GOT3 (cell line): Measurements from ENCODE around the gene PACRG.

Experiments
- DNase-seq: peaks from one replicate; lab custom pipeline; 2025; ENCODE audit warnings: mixed read lengths; lab: John Stamatoyannopoulos, UW

Gene PACRG

DNA sequence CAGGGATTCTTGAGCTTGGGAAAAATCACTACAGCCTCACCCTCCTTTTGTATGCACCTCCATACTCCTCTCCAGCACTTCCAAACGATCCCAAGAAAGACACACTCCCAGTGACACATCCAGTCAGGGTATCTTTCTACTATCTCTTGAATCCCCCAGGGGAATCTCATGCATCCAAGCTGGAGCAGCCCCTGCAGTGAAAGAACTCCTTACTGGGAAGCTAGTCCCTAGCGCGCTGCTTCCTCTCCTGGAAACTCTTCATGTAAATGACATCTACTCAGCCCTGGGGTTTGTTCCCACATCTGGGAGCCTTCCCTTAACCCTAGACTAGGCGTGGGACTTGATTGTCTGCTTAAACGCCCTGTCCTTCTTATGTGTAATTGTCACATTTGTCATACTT, 357.7 kb downstream of the PACRG start:
- no peak for DNase-seq

DNA sequence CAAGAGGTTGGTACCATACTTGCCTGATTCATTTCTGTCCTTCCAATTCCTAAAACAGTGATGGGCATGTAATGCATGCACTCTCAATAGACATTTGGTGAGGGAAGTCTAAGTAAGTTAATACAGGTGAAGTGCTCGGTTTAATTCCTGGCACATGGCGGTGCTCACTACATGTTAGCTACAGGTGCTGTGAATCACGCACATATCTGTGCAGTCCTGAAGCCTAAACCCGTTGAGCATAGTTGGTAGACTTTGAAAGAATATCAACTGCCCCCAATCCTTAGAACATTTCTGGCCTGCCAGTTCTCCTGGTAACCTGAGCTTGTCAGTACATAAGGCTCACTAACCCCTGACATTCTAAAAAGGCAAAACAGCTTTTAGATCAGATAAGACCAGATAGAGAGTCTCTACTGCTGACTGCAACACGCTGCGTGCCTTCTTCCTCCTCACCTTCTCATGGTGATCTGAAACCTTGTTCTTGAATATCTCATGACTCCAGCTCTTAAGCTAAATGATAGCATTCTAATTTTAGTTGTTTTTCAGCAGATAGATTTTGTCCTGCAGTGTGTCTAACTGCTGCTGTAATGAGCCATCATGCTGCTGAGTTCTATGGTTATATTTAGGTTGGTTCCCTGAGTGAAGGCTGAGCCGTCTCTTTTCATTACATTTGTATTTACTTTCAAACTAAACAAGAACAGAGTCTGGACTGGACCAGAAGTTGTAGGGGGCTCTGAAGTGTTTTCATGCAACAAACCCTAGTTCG, 358.3 kb downstream of the PACRG start:
- no peak for DNase-seq

DNA sequence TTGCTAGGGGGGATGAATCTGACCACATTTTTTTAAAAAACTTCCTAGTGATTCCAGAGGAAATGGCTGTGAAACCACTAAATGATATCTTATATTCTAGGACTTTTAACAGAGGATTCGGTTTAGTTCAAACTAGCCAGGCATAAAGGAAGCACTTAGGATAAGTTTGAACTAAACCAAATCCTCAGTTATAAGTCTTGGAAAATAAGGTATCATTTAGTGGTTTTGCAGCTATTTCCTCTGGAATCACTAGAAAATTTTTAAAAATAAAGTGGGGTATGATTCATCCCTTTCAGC, 358.8 kb downstream of the PACRG start:
- no peak for DNase-seq

DNA sequence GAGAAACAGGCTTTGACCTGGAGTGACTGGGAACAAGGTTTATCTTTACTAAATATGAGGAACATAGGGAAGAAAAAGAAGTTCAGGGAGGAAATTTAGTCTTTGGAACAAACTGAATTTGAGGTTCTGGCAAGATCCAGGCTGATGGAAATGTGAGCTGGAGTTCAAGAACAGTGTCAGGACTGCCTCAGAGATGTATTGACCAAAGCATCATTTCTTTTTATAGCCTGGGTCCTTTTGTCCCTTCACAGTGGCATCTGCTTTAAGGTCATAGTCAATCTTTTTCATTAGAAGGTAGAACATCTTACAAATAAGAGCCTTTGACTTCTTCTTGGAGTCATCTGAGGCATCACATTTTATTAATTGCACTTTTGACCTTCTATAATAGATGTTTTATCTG, 360.2 kb downstream of the PACRG start:
- no peak for DNase-seq

DNA sequence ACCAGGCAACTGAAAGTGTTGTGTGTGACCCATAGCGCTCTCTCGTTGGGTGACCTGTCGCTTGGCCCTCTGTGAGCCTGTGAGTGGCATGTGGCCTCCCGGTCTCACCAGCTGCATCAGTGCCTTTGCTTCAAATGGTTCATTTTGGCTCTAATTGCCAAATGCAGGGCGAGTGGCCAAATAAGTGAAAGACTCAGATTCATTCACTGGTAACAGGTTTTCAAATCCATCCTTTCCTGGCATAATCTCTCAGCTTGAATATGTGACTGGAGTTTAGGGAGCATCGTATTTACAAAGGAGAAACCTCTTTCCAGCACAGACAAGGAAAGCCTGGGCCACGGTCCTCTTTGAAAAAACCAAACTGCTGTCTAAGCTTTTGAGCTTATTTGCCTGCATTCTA, 365.1 kb downstream of the PACRG start:
- DNase-seq = no peak

DNA sequence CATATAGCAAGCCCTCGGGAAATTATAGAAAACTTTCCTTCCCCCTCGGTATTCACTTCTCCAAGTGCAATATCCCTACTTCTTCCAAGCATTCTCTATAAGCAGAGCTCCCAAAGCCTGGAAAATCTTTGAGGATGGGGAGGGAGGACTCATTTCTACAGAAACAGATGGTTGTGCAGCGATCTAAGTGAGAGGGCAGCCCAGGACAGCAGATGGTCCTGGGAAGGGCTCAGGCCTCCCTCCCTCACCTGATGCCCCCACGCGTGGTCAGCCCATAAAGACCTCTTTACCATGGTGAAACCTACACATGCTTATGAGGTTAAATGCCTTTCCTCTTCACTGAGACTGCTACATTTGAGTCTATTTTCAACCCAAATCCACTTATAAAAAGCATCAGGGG, 367.1 kb downstream of the PACRG start:
- DNase-seq = no peak

DNA sequence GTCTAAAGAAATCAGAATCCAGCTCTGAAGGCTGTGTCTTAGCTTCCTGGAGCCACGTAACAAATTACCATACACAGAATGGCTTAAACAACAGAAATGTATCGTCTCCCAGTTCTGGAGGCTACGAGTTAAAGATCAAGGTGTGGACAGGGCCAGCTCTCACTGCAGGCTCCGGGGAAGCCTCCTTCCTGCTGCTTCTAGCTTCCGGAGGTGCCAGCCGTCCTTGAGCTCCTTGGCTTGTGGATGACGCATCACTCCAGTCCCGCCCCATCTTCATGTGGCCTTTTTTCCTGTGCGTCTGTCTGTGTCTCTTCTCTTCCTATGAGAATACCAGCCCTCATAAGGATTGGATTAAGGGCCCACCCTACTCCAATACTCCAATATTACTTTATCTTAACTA, 367.6 kb downstream of the PACRG start:
- no peak for DNase-seq

DNA sequence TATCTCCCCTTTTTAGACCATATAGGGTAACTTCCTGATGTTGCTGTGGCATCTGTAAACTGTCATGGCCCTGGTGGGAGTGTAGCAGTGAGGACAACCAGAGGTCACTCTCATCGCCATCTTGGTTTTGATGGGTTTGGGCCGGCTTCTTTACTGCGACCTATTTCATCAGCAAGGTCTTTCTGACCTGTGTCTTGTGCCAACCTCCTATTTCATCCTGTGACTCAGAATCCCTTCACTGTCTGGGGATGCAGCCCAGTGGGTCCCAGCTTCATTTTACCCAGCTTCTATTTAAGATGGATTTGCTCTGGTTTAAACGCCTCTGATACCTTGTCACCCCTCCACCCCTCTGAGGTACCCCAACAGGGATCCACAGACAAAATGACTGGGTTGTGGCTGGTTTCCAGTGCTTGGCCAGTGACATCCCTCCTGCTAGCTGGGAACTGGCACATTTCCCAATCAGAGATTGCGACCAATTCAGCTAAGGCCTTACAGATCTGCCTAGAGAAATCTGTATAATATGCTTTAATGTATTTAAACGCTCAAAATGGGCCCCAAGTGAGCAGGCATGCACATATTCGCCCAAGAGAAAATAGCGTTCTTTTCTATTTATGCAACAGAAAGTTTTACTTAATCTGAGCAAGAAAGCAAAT, 371.2 kb downstream of the PACRG start:
- no peak for DNase-seq

DNA sequence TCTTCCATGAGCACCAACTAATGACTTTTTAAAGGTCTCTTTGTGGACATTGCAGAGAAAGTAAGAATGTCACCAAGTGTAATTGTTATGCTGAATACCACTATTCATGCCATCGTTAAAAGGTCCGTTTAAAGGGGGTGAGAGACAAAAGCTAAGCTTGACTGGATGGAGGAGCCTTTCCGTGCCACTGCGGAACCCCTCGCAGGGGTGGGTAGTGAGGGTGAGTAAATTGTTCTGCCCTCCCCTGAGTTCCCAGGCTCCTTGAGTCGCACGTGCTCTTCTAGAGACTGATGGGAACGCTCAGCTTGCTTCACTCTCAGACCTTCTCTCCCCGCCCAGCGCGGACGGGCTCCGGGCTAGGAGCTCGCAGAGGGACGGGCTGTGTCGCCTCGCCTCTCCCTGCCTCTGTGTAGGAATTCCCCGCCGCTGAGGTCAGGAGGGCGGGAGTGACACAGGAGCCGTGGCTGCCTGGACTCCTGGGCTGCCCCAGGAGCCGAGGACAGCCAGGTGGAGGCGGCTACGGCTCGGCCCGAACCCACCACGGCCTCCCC, 371.9 kb downstream of the PACRG start:
- no peak for DNase-seq

DNA sequence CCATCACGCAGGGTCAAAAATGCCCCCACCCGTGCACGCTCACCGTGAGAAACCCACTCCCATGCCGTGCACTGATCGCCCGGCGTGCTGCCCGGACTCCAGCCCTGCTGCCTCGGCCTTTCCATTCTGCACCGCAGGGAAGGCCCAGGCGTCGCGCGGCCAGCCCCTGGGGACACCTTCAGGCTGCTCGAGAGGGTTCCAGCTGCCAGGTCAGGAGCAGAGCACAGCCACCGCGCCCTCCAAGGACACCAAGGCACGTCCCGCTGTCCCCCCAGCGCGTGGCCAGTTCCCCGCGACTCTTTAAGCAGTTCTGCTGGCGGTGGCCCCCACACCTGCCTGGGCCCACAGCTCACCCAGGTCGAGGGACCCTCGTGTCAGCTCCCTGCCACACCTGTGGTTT, 372.5 kb downstream of the PACRG start:
- DNase-seq = no peak

DNA sequence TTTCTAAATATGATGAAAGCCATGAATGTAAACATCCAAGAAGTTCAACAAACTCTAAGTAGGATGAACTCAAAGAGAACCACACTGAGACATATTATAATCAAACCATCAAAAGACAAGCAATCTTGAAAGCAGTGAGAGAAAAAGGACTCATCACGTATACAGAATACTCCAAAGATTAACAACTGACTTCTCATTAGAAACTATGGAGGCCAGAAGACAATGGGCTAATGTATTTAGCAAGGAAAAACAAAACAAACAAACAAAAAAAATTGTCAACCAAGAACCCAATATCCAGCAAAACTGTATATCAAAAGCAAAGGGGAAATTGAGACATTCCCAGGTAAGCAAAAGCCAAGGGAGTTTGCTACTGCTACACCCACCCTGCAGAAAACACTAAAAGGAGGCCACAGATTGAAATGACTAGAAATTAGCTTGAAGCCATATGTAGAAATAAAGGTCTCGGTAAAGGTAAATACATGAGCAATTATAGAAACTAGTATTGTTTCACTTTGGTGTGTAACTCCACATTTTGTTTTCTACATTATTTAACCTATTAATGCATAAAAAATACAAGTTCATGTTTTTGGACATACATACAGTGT, 385.7 kb downstream of the PACRG start:
- DNase-seq = no peak

DNA sequence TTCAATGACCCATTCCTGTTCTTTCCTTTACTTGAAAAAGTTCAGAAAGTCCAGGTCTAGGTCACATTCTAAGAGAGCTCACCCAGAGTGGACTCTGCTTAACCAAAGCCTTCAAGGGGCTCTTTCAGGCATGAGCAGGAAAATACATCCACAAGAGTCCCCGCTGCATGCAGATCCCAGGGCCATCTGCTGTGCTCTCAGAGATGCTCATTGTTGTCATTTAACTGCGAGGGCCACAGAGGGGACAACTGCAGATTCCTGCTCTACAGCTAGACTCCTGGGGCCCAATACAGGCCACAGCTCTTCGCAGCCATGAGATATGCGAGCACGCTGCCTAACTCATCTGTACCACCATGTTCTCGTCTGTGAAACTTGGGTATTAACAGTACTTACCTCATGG, 391.2 kb downstream of the PACRG start:
- DNase-seq = no peak

DNA sequence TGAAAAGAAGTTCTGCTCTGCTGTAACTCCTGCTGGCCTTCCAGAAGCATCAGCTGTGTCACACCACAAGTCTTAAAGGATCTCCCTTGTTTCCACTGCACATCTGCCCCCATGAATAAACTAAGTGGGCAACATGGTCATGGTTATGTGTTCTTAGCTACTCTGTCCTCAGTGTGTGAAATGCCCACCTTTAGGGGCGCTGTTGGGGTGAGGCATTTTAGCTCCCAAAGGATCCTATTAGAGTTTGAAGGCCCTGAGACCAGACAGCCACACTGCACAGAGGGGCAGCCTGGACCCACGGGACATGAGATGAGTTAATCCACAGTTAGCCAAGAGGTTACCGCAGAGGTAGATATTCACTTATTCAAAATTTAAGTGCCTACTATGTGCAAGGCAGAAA, 392.4 kb downstream of the PACRG start:
- no peak for DNase-seq

DNA sequence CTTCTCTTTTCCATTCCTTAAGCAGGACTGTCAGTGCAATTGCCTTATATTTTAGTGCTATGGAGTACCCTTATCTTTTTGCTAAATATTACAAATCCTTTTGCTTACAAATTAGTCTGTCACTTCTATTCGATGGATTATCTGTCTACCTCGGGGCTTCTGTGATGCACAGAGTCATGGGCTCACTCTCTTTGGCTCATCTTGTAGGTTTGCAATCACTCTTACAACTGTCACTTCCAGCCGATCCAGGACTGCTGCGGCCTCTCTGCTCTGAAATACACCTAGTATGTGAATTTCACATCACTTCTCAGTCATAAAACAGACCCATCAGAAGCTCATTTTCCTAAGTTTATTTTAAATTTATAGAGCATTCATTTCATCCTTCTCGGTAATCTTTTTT, 393.5 kb downstream of the PACRG start:
- DNase-seq = no peak

DNA sequence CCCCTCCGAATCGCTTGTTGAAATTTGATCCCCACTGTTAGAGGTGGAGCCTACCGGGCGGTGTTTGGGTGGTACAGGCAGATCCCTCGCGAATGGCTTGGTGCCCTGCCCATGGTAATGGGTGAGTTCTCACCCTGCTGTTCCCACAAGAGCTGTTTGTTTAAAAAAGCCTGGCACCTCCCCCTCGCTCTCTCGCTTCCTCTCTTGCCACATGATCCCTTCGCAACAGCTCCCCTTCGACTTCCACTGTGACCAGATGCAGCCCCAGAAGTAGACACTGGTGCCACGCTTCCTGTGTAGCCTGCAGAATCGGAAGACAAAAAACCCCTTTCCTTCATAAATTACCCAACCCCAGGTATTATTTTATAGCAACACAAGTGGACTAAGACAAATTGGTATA, 394.6 kb downstream of the PACRG start:
- no peak for DNase-seq

DNA sequence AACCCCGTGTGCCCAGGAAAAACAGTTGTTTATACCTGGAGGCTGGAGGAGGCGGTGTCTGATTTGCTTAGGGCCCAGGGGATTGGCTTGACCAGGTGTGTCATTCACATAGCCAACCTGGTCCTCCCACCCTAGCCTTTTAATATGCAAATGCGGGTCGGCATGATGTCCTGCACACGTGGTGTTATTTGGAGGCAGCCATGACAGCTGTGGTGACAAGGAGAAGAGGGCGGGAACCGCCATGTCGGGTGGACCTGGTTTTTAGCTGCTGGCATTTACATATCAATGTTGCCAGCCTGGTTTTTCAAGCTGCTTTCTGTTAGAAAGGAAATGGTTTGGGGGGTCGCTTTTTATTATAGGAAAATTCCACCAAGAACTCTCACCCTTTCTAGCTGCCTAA, 395.3 kb downstream of the PACRG start:
- DNase-seq = no peak

DNA sequence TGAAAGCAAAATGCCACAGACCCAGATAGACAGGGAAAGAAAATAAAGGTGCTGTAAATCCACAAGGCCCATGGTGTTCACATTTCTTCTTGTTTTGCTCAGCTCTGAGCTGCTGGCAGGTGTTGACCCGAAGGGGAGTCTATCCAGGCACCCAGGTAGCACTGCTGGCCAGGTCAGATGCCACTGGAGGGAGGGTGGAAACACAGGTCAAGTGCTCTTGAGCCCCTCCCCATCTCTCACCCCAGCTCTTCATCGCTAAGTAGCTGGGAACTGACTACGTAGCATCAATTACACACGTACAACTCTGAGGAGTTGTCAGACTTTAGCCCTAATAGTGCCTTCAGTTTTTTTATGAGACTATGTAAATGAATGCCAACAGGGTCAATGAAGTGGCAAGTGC, 399.0 kb downstream of the PACRG start:
- no peak for DNase-seq

DNA sequence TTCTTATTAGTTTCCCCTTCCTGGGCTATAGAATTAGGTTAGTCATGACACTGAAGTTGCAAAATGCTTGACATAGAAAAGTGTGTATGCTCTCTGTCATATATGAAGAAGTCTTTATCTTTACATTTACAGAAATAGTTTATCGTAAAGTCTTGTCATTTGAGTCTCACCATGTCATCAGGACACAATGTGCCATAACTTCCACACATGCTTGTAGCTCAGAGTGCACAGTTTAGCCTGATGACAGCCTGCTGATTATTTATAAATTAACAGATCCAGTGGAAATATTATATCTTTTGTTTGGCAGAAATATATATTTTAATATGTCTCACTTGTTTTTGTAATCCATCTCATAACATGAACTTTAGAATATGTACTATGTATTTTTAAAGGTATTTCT, 399.8 kb downstream of the PACRG start:
- no peak for DNase-seq

DNA sequence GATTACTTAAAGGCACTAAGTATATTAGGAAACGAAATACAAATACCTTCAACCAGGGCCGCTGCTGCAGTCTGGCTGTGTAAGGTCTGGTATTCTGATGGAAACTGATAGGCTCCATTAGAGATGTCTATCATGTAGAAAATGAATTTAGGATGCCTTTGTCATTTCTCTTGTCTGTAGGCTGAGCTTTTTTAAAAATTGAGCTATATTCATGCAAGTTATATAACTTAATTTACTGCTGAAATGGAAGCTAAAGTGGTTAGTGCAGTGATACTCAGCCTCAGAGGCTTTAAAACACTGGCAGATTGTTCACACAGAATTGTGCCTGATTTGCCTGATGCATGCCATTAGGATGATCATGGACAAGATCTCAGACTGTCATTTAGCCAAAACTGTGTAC, 400.6 kb downstream of the PACRG start:
- DNase-seq = no peak

DNA sequence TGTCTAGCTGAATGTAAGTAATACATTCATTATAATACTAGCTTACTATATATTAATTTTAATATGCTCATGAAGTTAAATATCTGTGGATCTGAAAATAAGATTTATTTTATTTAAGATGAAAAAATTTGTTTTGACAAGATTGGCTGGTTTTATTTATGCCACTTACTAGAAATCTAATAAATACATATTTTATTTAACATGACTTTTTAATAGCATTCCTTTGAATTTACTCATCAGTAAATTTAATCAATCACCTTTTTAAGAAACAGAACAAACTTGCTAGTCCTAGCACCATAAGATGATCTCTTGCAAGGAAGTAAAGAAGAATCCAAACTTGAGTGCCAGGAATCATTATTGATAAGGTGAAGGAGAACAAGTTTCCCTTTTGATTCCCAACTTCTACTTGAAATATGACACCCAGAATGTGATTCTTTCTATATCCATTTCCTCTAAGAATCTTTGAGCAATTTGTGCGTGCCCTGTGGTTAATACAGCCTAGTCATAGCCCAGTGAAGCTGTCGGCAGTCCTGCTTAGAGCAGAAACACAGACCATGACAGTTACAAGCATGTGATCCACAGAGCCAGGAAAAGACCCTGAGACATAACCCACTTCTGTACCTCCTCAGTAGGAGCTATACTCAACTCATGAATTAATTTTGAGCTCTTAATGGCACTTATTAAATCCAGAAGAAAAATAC, 404.4 kb downstream of the PACRG start:
- no peak for DNase-seq

DNA sequence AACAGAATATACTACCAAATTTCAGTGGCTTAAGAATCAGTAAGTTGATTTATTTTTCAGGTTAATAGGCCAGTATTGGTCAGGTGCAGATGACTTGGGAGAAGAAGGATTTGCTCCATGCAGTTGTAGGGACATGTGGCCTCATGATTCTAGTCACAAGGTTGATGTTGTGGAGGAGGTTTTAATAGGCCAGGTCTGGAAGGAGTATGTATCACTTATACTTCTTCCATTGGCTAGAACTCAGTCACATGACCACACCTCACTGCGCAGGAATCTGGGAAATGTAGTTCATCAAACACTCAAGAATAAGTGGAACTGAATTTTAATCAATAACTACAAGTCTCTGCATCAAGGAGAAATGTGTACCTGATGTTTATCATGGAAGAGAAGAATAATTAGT, 405.2 kb downstream of the PACRG start:
- DNase-seq = no peak

DNA sequence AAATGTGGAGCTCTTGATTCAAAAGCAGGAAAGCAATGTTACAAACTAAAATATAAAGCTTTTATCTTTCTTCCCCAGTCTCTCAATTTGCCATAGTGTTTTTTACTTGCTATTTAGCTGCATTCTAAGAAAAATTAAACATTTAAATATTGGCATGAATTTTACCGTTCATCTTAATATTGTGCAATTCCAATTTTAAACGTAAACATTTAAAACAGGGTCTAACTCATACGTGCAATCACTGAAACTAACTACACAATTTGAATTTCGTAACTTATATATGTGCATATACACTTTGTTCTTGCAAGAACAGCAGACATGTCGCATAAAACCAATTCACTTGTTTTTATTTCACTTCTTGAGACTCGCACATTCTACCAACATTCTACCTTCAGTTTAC, 405.9 kb downstream of the PACRG start:
- DNase-seq = no peak
